GM10266 (cell line): ENCODE data around the gene DNAH17.

Experiments used
- DNase-seq: peaks from one replicate; pipeline ENCODE4 v3.0.0; 2012; ENCODE audit errors: extremely low spot score
- TF ChIP-seq, protein P1 (sequence below): IDR thresholded peaks from 2 replicates; pipeline ENCODE4 v1.5.1; 2012; ENCODE audit warnings: mild to moderate bottlenecking, low read depth; ENCODE audit not compliant: control insufficient read depth, insufficient read depth; ENCODE audit errors: missing control alignments

DNAH17 gene

GRCh38 chr17:78529251-78529650 lies 47.9 kb downstream of the DNAH17 start:
- TF ChIP-seq, protein P1, sequence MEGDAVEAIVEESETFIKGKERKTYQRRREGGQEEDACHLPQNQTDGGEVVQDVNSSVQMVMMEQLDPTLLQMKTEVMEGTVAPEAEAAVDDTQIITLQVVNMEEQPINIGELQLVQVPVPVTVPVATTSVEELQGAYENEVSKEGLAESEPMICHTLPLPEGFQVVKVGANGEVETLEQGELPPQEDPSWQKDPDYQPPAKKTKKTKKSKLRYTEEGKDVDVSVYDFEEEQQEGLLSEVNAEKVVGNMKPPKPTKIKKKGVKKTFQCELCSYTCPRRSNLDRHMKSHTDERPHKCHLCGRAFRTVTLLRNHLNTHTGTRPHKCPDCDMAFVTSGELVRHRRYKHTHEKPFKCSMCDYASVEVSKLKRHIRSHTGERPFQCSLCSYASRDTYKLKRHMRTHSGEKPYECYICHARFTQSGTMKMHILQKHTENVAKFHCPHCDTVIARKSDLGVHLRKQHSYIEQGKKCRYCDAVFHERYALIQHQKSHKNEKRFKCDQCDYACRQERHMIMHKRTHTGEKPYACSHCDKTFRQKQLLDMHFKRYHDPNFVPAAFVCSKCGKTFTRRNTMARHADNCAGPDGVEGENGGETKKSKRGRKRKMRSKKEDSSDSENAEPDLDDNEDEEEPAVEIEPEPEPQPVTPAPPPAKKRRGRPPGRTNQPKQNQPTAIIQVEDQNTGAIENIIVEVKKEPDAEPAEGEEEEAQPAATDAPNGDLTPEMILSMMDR, result no peak
- DNase-seq, result no peak

DNA sequence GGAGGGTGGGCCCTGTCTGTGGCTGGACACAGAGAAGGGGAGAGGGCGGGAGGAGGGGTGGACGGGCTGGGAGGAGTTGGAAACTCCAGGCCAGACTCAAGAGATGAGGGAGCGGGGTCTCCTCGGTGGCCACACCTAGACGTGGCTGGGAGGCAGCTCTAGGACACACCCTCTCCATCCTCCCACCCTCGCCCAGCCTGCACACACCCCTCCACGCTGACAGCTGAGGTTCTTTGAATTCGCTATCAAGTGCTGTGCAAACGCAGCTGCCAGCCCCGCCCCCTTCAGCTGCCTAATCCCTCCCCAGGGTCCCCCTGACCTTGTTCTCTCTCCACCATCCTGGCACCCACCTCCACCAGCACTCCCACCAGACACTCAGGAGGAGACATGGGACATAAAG lies 48.7 kb downstream of the DNAH17 start:
- TF ChIP-seq, protein P1, result no peak
- DNase-seq, result no peak

DNA sequence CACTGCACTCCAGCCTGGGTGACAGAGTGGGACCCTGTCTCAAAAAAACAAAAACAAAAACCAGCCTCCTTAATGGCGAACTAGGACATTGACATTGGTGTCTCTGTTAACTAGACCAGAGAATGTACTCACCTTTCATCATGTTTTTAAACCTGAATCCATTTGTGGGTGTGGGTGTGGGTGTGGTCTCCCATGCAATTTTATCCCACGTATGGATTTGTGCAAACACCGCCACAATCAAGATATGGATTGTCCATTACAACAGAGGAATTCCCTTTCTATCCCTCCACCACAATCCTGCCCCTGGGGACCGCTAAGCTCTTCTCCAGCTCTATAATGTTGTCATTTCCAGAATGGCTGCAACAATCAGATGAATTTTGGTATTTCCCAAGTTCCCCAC lies 49.9 kb downstream of the DNAH17 start:
- no peak for DNase-seq
- TF ChIP-seq, protein P1, result no peak

DNA sequence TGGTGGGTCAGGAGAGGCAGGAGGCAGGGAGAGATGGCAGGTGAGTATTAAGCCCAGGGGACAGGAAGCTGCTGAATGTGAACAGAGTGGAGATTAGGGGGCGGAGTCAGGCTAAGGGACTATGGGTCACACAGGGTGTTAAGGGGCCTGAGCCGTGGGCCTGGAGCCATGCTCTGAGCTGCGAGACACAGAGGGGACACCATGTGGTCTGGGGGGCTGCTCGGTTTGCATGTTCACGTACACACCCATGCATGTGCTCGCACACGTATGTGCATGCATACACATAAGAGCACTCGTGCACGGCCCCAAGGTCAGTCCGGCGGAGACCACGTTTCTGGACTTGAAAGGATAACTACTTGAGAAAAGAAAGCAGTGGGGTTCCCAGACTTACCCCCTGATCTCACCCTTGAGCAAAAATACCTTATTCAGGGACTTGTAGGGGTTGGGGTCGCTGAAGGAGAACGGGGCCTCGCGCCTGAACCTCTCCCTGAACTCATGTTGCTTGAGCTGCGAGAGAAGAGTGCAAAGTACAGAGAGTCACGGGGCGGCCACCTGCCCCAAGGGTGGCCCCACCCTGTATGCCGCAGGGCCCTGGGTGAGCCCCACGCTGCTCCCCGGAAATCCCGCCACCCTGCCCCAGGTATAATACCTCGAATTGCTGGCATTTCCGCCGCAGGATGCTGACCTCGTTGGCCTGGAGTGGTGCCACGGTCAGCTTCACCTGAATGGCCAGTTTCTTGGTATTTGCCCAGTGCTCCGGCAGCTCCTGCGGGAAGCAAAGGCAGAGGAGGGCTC lies 50.8 kb downstream of the DNAH17 start:
- no peak for DNase-seq
- TF ChIP-seq, protein P1, result no peak

GRCh38 chr17:78525511-78526160 lies 51.6 kb downstream of the DNAH17 start:
- no peak for DNase-seq
- TF ChIP-seq, protein P1, result no peak

- DNase-seq, result no peak
- TF ChIP-seq, protein P1, result no peak
These were observed 52.2 kb downstream of the DNAH17 start for GRCh38 chr17:78524870-78525510.
